SK-N-MC (cell line): Measurements from ENCODE around the gene LARGE1.

Experiments
- EZH2 ChIP-seq: fragments of 200-600 bp; sonication (generic); IDR thresholded peaks from one replicate; pipeline ENCODE4 v1.6.1; 2017; ENCODE audit warnings: antibody characterized with exemption
- FOXP2 ChIP-seq: optimal IDR thresholded peaks from 2 replicates; pipeline ENCODE3; 2011; ENCODE audit warnings: mild to moderate bottlenecking, moderate library complexity; ENCODE audit not compliant: insufficient read depth; ENCODE audit errors: extremely low read length, control extremely low read depth
- POLR2AphosphoS5 ChIP-seq: IDR thresholded peaks from 2 replicates; pipeline ENCODE4 v1.6.1; 2012; ENCODE audit warnings: mild to moderate bottlenecking, low read depth, low read length, borderline replicate concordance

DNA sequence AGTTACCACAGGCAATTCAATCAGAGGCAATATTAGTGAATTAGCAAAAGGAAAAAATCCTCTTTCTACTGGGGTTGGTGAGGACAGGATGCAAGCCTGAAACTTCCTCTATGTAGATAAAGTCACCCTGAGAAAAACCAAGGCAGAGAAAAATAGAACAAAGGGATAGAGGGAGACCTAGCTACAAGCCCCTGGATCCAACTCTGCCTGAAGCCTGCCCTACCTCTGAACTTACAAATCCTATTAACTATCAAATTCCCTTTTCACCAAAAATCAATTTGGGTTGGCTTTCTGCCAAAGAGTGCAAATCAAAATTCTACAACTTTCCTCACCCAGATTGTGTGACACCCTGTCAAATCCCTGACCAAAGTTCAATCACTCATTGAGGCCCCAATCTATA, 161.3 kb downstream of the LARGE1 start:
- no peak for TF ChIP-seq EZH2
- no peak for TF ChIP-seq POLR2AphosphoS5
- TF ChIP-seq FOXP2 = no peak
